ENCODE measurements around the gene SHOC2.

The SHOC2 gene

GRCh38 chr10:111039522-111039921 is 120.1 kb downstream of the SHOC2 start:
- no peak for DNase-seq (ENCODE audit: low read depth)
- TF ChIP-seq CTCF (IDR thresholded peaks at IDR 0.05; ENCODE audit: low read depth, low read length, missing control alignments), result no peak

GRCh38 chr10:111057006-111057405 is 137.6 kb downstream of the SHOC2 start:
- TF ChIP-seq CTCF (IDR thresholded peaks at IDR 0.05; ENCODE audit: low read depth, low read length, missing control alignments), result no peak
- DNase-seq (ENCODE audit: low read depth), result no peak
- no peak overlapping the region for H3K4me3 ChIP-seq (ENCODE audit: low read depth, low read length)

More at GRCh38 chr10:111039522-111039921, 120.1 kb downstream of the SHOC2 start:
- no peak overlapping the region for H3K4me3 ChIP-seq (ENCODE audit: low read depth, low read length)
